Superior temporal gyrus (tissue), 1 donor: Measurements from ENCODE around the gene BBOX1.
"Not testable (repeated sequence)": the region's sequence is repeated elsewhere in the genome, so short reads cannot be mapped to it uniquely, and the experiment has no call there.

Experiments
- DNase-seq: peaks from one replicate; pipeline ENCODE4 v3.0.0-alpha.2; 2016; ENCODE audit errors: extremely low spot score

Gene BBOX1

GRCh38 chr11:27040302-27041115 lies at the start of gene BBOX1:
Gene BBOX1 (plus strand): TSS chr11:27040815. CDS start chr11:27055431, 14,616 bp downstream.
- peak; percentile 48 for DNase-seq

GRCh38 chr11:26992031-26992541 lies 48.5 kb upstream of the BBOX1 start:
- DNase-seq: no peak

GRCh38 chr11:26993965-26994457 lies 46.6 kb upstream of the BBOX1 start, which contains the start of gene FIBIN:
Gene FIBIN (plus strand): TSS chr11:26994112. CDS start chr11:26994527, 415 bp downstream.
- no peak for DNase-seq

GRCh38 chr11:26994631-26995095 lies 46.0 kb upstream of the BBOX1 start:
- DNase-seq: no peak

- DNase-seq: no peak
Measured at GRCh38 chr11:26995701-26996460, 44.7 kb upstream of the BBOX1 start.

GRCh38 chr11:26997378-26997777 lies 43.2 kb upstream of the BBOX1 start:
- no peak for DNase-seq

GRCh38 chr11:27001136-27001730 lies 39.4 kb upstream of the BBOX1 start:
- not testable (repeated sequence) for DNase-seq

GRCh38 chr11:27002431-27002830 lies 38.2 kb upstream of the BBOX1 start:
- DNase-seq: no peak

GRCh38 chr11:27002838-27003237 lies 37.8 kb upstream of the BBOX1 start:
- DNase-seq: no peak

- no peak for DNase-seq
Measured at GRCh38 chr11:27004103-27004502, 36.5 kb upstream of the BBOX1 start.

- no peak for DNase-seq
Measured at GRCh38 chr11:27008811-27009535, 31.6 kb upstream of the BBOX1 start.

- no peak for DNase-seq
Measured at GRCh38 chr11:27011560-27012233, 28.9 kb upstream of the BBOX1 start.

GRCh38 chr11:27012234-27012921 lies 28.2 kb upstream of the BBOX1 start:
- DNase-seq: peak; percentile 59

GRCh38 chr11:27013781-27014361 lies 26.7 kb upstream of the BBOX1 start:
- DNase-seq: peak; percentile 64

- DNase-seq: no peak
Measured at GRCh38 chr11:27018902-27019529, 21.6 kb upstream of the BBOX1 start.

- no peak for DNase-seq
Measured at GRCh38 chr11:27020751-27021150, 19.9 kb upstream of the BBOX1 start.

- no peak for DNase-seq
Measured at GRCh38 chr11:27022659-27023251, 17.9 kb upstream of the BBOX1 start.

GRCh38 chr11:27024865-27025264 lies 15.8 kb upstream of the BBOX1 start:
- no peak for DNase-seq
